ENCODE data around the gene CNTFR. TPM values are rescaled to one million over a fixed set of nuclear protein-coding genes. Genes with fewer than 3 reads are reported as not detected.

Gene CNTFR
- total RNA-seq, 1 experiment from 2014 or later, result not detected

GRCh38 chr9:34568774-34569173 is 20.8 kb downstream of the CNTFR start:
- DNase-seq, result no peak
- Histone ChIP-seq H3K27me3 (no peaks in the 10 kb centered on the region), H3K36me3 (no peaks in the 10 kb centered on the region), H3K4me3 (no peak overlapping the region), H3K9me3 (no peaks in the 10 kb centered on the region)

- no peak overlapping the region for H3K4me3 ChIP-seq
- DNase-seq, result no peak
- no peaks in the 10 kb centered on the region for H3K36me3 ChIP-seq
- no peaks in the 10 kb centered on the region for H3K27me3 ChIP-seq
- H3K9me3 ChIP-seq, result no peaks in the 10 kb centered on the region
These were observed 21.4 kb downstream of the CNTFR start for GRCh38 chr9:34568133-34568532.

GRCh38 chr9:34566972-34567371 is 22.6 kb downstream of the CNTFR start:
- Histone ChIP-seq H3K4me3 (no peak overlapping the region), H3K27me3 (no peaks in the 10 kb centered on the region), H3K9me3 (no peaks in the 10 kb centered on the region), H3K36me3 (no peaks in the 10 kb centered on the region)
- no peak for DNase-seq

GRCh38 chr9:34566322-34566721 is 23.2 kb downstream of the CNTFR start:
- Histone ChIP-seq H3K9me3 (no peaks in the 10 kb centered on the region), H3K4me3 (no peak overlapping the region)

GRCh38 chr9:34565856-34566255 is 23.7 kb downstream of the CNTFR start:
- Histone ChIP-seq H3K9me3 (no peaks in the 10 kb centered on the region), H3K27me3 (no peaks in the 10 kb centered on the region), H3K4me3 (no peak overlapping the region), H3K36me3 (no peaks in the 10 kb centered on the region)
- DNase-seq, result no peak

More at GRCh38 chr9:34566322-34566721, 23.2 kb downstream of the CNTFR start:
- Histone ChIP-seq H3K27me3 (no peaks in the 10 kb centered on the region), H3K36me3 (no peaks in the 10 kb centered on the region)
- no peak for DNase-seq

- Histone ChIP-seq H3K36me3 (no peaks in the 10 kb centered on the region), H3K27me3 (no peaks in the 10 kb centered on the region), H3K9me3 (no peaks in the 10 kb centered on the region), H3K4me3 (no peak overlapping the region)
- no peak for DNase-seq
These were observed 24.9 kb downstream of the CNTFR start for GRCh38 chr9:34564617-34565016.

GRCh38 chr9:34563262-34563661 is 26.3 kb downstream of the CNTFR start:
- H3K9me3 ChIP-seq, result no peaks in the 10 kb centered on the region
- no peak overlapping the region for H3K4me3 ChIP-seq
- DNase-seq, result no peak
- no peaks in the 10 kb centered on the region for H3K36me3 ChIP-seq
- H3K27me3 ChIP-seq, result no peaks in the 10 kb centered on the region

GRCh38 chr9:34562135-34562745 is 27.3 kb downstream of the CNTFR start:
- no peak for DNase-seq
- Histone ChIP-seq H3K36me3 (no peaks in the 10 kb centered on the region), H3K27me3 (no peaks in the 10 kb centered on the region), H3K9me3 (no peaks in the 10 kb centered on the region), H3K4me3 (no peak overlapping the region)

- Histone ChIP-seq H3K4me3 (no peak overlapping the region), H3K27me3 (no peaks in the 10 kb centered on the region), H3K36me3 (no peaks in the 10 kb centered on the region), H3K9me3 (no peaks in the 10 kb centered on the region)
- DNase-seq, result no peak
These were observed 28.8 kb downstream of the CNTFR start for GRCh38 chr9:34560599-34561214.

GRCh38 chr9:34559624-34560455 is 29.7 kb downstream of the CNTFR start:
- no peaks in the 10 kb centered on the region for H3K36me3 ChIP-seq
- H3K27me3 ChIP-seq, result no peaks in the 10 kb centered on the region
- no peak for DNase-seq
- no peaks in the 10 kb centered on the region for H3K9me3 ChIP-seq
- no peak overlapping the region for H3K4me3 ChIP-seq

GRCh38 chr9:34558919-34559623 is 30.5 kb downstream of the CNTFR start:
- no peaks in the 10 kb centered on the region for H3K9me3 ChIP-seq
- no peak for DNase-seq
- H3K4me3 ChIP-seq, result no peak overlapping the region
- H3K36me3 ChIP-seq, result no peaks in the 10 kb centered on the region
- H3K27me3 ChIP-seq, result no peaks in the 10 kb centered on the region

GRCh38 chr9:34558364-34558763 is 31.2 kb downstream of the CNTFR start:
- H3K27me3 ChIP-seq, result no peaks in the 10 kb centered on the region
- no peaks in the 10 kb centered on the region for H3K36me3 ChIP-seq
- no peak overlapping the region for H3K4me3 ChIP-seq
- DNase-seq, result no peak
- H3K9me3 ChIP-seq, result no peaks in the 10 kb centered on the region

GRCh38 chr9:34557426-34558321 is 31.9 kb downstream of the CNTFR start:
- Histone ChIP-seq H3K27me3 (no peaks in the 10 kb centered on the region), H3K9me3 (no peaks in the 10 kb centered on the region), H3K4me3 (no peak overlapping the region), H3K36me3 (no peaks in the 10 kb centered on the region)
- no peak for DNase-seq

- H3K4me3 ChIP-seq, result no peak overlapping the region
- no peaks in the 10 kb centered on the region for H3K27me3 ChIP-seq
- H3K36me3 ChIP-seq, result no peaks in the 10 kb centered on the region
- no peaks in the 10 kb centered on the region for H3K9me3 ChIP-seq
- DNase-seq, result no peak
These were observed 32.6 kb downstream of the CNTFR start for GRCh38 chr9:34556949-34557348.

- H3K9me3 ChIP-seq, result no peaks in the 10 kb centered on the region
- no peaks in the 10 kb centered on the region for H3K36me3 ChIP-seq
- no peak overlapping the region for H3K4me3 ChIP-seq
- no peak for DNase-seq
- no peaks in the 10 kb centered on the region for H3K27me3 ChIP-seq
These were observed 33.5 kb downstream of the CNTFR start for GRCh38 chr9:34555936-34556525.

GRCh38 chr9:34555500-34555899 is 34.0 kb downstream of the CNTFR start:
- H3K9me3 ChIP-seq, result no peaks in the 10 kb centered on the region
- DNase-seq, result no peak
- no peak overlapping the region for H3K4me3 ChIP-seq
- no peaks in the 10 kb centered on the region for H3K27me3 ChIP-seq
- no peaks in the 10 kb centered on the region for H3K36me3 ChIP-seq
